Skeletal muscle tissue (tissue), 4 donors: Measurements from ENCODE around the gene GFER. TPM values are rescaled to one million over a fixed set of nuclear protein-coding genes. Genes with fewer than 3 reads are reported as not detected.
"Not testable (repeated sequence)": the region's sequence is repeated elsewhere in the genome, so short reads cannot be mapped to it uniquely, and the experiment has no call there.

Source experiments
- H3K27ac ChIP-seq: one replicate; pipeline ENCODE4 v1.7.0; 2013; ENCODE audit warnings: mild to moderate bottlenecking, low read depth, low read length, inconsistent platforms
- H3K27me3 ChIP-seq, 3 donors: one replicate each; pipeline ENCODE4 v1.7.0; 2013; ENCODE audit warnings: low read length in 3 of 3; ENCODE audit not compliant: control insufficient read depth in 3 of 3, insufficient read depth in 3 of 3
- H3K36me3 ChIP-seq, 3 donors: one replicate each; pipeline ENCODE4 v1.7.0; 2013; ENCODE audit warnings: low read length in 3 of 3; ENCODE audit not compliant: control insufficient read depth in 3 of 3, insufficient read depth in 3 of 3
- H3K4me1 ChIP-seq, 3 donors: one replicate each; pipeline ENCODE4 v1.7.0; 2013; ENCODE audit warnings: low read length in 3 of 3, mild to moderate bottlenecking in 3 of 3; ENCODE audit not compliant: control insufficient read depth in 3 of 3, insufficient read depth in 3 of 3
- H3K4me3 ChIP-seq, 3 donors: one replicate each; pipeline ENCODE4 v1.7.0; 2013; ENCODE audit warnings: low read length in 3 of 3
- H3K9ac ChIP-seq, 3 donors: one replicate each; pipeline ENCODE4 v1.7.0; 2013; ENCODE audit warnings: low read length in 3 of 3, mild to moderate bottlenecking in 3 of 3, moderate library complexity in 2 of 3, low read depth in 1 of 3
- H3K9me3 ChIP-seq, 3 donors: one replicate each; pipeline ENCODE4 v1.7.0; 2013; ENCODE audit warnings: low read length in 3 of 3; ENCODE audit not compliant: control insufficient read depth in 3 of 3
- total RNA-seq: library from RNA; depleted of rRNA; stranded (reverse); fragments of >200 nt; gene quantifications from one replicate; pipeline ENCODE4 v1.2.3, GENCODE V29; 2014
- donor health status: Osteomylitis.

Gene GFER
- total RNA-seq = 4.7 TPM

DNA sequence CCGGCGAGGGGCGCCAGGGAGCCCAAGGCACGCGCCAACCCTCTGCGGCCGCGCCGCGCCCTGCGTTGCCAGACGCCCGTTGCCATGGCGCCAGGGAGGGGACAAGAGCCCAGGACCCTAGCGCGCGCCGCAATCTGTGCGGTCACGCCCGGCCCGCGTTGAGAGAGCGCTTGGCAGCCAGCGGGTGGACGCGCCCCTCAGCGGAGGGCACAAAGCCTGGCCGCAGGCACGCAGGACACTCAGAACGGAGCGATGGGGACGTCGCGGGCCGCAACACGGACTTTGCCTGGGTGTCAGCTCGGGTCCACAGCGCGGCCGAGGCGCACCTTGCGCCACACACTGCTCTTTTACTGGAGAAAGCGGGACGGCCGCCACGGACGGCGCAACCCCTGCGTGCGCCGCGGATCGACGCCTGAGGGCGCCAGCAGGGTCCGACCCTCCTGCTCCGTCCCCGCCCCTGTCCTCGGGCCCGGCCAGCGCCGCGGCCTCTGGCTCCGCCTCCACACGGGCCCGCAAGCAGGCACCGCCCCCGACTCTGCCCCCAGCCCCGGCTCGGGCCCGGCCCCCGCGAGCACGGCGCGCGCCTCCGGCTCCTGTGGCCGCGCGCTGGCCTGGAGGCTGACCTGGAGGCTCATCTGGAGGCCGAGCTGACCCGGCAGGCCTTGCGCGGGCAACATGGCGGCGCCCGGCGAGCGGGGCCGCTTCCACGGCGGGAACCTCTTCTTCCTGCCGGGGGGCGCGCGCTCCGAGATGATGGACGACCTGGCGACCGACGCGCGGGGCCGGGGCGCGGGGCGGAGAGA, at the start of gene GFER:
TSS of gene GFER (plus strand) at position 650 of the 803 bp plus-strand sequence. CDS start at position 676, 26 bp downstream.
- H3K27me3 ChIP-seq = peaks cover 12 to 27% (median 21%) of the 10 kb centered on the region in 3 donors
- peak within 1 kb of the TSS; percentile 47 for H3K27ac ChIP-seq
- H3K9me3 ChIP-seq = no peaks in the 10 kb centered on the region
- peaks cover 17 to 20% (median 18%) of the 10 kb centered on the region in 3 donors for H3K36me3 ChIP-seq
- H3K9ac ChIP-seq = peak within 1 kb of the TSS; percentile 43 to 82 (median 70)
- H3K4me3 ChIP-seq = peak within 1 kb of the TSS; percentile 60 to 81 (median 81)
- H3K4me1 ChIP-seq = peaks cover 29 to 50% (median 37%) of the 10 kb centered on the region in 3 donors

DNA sequence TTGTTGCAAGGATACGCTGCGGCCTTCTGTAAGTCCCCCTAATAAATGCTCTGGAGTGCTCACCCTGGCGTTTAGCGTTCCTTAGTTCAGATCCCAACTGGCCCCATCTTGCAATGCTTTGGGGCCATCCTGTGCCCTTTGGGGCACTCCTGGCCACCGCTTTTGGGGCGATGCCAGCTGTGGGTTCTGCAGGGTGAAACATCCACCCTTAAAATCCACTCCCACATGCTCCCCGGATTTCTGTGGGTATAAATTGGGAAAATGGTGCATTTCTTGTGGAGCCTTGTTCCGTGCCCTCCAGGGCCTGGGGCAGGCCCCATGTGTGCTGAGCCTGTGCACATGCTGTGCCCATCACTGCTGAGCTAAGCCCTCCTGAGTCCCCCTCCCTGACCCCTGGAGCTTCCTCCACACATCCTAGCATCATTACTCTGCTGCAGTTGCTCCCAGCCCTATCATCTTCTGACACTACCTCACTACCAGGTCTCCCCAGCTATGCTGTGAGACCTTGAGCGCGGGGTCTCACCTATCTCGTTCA, 47.0 kb upstream of the GFER start:
- Histone ChIP-seq H3K4me3 (no peak overlapping the region), H3K27ac (no peak overlapping the region), H3K36me3 (peaks cover 29 to 34% (median 33%) of the 10 kb centered on the region in 3 donors), H3K27me3 (peaks cover 0 to 13% (median 9%) of the 10 kb centered on the region in 3 donors), H3K9ac (no peak overlapping the region), H3K9me3 (no peaks in the 10 kb centered on the region), H3K4me1 (peaks cover 18 to 47% (median 36%) of the 10 kb centered on the region in 3 donors)

DNA sequence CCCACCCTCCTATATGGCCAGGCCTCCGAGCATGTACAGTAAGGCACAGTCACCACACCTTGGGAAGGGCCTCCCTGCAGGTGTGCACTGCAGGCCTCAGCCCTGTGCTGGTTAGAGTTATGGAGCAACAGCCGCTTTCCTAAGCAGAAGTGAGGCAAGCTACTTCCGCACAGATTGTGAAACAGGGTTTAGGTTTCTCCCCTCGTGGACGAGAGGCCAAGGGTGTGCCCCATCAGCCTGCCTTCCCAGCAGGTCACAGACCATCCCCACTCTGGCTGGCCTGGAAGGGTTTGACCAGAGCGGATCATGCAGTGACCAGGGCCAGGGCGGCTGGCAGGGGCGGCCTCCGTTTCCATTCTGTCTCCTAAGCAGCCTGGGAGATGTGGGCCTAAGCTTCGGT, 45.7 kb upstream of the GFER start:
- Histone ChIP-seq H3K4me1 (peaks cover 26 to 50% (median 41%) of the 10 kb centered on the region in 3 donors), H3K9ac (no peak overlapping the region), H3K27me3 (peaks cover 0 to 4% (median under 1%) of the 10 kb centered on the region in 3 donors), H3K4me3 (no peak overlapping the region), H3K36me3 (peaks cover 29 to 36% (median 33%) of the 10 kb centered on the region in 3 donors), H3K27ac (no peak overlapping the region), H3K9me3 (no peaks in the 10 kb centered on the region)

DNA sequence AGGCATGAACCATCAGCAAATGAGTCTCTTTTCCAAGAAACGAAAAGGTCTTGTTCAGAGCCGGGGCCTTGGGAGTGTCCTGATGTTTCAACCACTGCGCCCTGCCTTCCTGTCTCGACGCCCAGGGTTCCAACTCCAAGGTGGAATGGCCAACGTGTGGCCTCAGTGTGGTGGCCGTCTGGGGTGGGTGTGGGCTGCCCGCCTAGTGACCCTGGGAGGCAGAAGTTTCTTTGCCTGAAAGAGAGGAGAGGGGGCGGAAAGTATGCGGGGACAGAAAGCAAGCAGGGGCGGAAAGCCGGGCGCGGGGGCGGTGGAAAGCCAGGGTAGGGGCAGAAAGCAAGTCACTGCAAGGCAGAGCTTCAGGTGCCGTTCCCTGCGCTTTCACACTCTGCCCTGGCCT, 45.1 kb upstream of the GFER start:
- Histone ChIP-seq H3K4me3 (no peak overlapping the region), H3K36me3 (peaks cover 29 to 36% (median 33%) of the 10 kb centered on the region in 3 donors), H3K9ac (no peak overlapping the region), H3K27ac (no peak overlapping the region), H3K4me1 (peaks cover 30 to 50% (median 37%) of the 10 kb centered on the region in 3 donors), H3K9me3 (no peaks in the 10 kb centered on the region), H3K27me3 (no peaks in the 10 kb centered on the region)

DNA sequence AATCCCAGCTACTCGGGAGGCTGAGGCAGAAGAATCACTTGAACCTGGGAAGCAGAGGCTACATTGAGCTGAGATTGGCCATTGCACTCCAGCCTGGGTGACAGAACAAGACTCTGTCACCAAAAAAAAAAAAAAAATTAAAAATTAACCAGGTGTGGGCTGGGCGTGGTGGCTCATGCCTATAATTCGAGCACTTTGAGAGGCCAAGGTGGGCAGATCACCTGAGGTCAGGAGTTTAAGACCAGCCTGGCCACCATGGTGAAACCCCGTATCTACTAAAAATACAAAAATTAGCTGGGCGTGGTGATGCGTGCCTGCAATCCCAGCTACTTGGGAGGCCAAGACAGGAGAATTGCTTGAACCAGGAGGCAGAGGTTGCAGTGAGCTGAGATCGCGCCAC, 44.2 kb upstream of the GFER start:
- not testable (repeated sequence) for H3K27me3 ChIP-seq, H3K9me3 ChIP-seq, H3K4me3 ChIP-seq, H3K27ac ChIP-seq, H3K9ac ChIP-seq
- peaks cover 39 to 58% (median 45%) of the 10 kb centered on the region in 3 donors for H3K4me1 ChIP-seq
- H3K36me3 ChIP-seq = peaks cover 29 to 37% (median 33%) of the 10 kb centered on the region in 3 donors

DNA sequence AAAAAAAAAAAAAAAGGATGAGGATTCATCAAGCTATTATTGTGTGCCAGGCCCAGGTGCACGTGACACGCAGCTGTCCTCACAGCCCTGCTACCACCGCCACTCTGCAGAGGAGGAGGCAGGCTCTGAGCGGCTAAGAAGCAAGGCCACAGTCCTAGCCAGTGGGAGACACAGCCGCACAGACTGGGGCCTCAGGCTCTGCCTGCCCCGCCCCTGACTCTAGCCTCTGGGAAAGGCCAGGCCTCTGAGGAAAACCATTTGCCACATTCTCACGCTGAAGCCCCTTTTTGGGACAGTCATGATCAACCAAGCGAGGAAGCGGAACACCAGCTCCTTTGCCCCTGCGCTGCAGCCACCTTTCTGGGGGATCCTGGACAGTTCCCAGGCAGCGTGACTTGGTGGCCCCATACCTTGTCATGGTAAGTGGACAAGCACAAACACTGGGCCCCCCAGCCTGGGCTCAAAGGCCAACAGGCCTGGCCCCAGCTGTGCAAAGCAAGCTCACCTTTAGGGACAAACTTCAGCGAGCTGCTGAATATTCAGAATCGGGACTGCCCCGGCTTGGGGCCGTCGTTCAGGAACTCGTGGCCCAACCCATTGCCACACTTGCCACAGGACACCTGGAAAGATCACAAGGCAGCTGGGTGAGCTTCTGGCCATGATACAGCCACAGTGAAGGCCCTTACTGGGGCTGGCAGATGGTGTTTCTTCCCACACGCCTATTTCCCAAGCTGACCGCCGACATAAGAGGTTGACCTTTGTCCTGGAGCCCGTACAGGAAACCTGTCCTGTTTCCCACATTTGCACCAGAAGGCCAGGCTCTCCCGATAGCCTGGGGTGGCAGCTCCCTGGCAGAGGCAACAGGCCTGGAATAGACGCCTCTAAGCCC, 43.5 kb upstream of the GFER start:
- Histone ChIP-seq H3K9me3 (no peaks in the 10 kb centered on the region), H3K27ac (peak overlapping the region; percentile 97), H3K36me3 (peaks cover 31 to 40% (median 33%) of the 10 kb centered on the region in 3 donors), H3K4me3 (peak overlapping the region in 2 of 3 donors; percentile 35 to 92), H3K9ac (peak overlapping the region; percentile 33 to 97 (median 45)), H3K27me3 (no peaks in the 10 kb centered on the region), H3K4me1 (peaks cover 44 to 65% (median 49%) of the 10 kb centered on the region in 3 donors)

DNA sequence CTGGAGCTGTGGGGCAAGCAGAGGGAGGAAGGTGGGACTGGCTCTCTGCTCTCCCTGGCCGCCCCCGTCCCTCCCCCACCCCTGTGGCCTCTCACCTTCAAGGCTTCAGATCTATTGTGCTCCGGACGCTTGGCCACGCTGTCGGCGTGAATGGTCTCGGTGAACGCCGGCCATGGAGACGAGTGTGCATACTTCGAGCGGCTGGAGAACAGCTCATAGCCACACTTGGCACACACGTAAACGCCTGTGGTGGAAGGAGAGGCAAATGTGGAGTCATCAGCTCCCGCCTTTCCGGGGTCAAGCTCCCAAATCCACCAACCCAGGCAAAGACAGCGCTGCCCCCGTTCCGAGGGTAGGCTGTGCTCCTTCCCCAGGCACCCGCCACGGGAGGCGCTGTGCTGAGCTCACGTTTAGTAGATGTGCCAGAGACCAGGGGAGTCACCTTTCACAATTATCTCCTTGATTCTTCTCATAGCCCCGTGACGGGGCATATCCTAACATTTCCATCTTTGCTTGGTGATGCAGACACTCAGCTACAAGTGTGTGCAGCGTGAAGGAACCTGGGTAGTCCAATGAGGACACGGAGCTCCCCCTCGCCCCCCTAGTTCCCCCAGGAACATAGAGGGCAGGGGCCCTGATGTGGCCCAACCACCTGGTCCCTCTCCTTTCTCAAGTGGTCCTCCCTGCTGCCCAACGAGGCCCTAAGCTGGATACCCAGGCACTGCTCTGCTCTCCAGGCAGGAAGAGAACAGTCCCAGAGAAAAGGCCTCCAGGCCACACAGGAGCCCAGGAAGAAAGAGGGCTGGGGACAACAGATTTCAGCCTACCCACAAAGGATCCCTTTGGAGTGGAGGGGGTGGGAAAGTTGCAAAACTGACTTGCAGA, 42.6 kb upstream of the GFER start:
- Histone ChIP-seq H3K27ac (peak overlapping the region; percentile 97), H3K9ac (peak overlapping the region; percentile 90 to 97 (median 96)), H3K9me3 (no peaks in the 10 kb centered on the region), H3K4me3 (peak overlapping the region; percentile 78 to 92 (median 87)), H3K36me3 (peaks cover 39 to 45% (median 40%) of the 10 kb centered on the region in 3 donors), H3K27me3 (no peaks in the 10 kb centered on the region), H3K4me1 (peaks cover 53 to 74% (median 56%) of the 10 kb centered on the region in 3 donors)

DNA sequence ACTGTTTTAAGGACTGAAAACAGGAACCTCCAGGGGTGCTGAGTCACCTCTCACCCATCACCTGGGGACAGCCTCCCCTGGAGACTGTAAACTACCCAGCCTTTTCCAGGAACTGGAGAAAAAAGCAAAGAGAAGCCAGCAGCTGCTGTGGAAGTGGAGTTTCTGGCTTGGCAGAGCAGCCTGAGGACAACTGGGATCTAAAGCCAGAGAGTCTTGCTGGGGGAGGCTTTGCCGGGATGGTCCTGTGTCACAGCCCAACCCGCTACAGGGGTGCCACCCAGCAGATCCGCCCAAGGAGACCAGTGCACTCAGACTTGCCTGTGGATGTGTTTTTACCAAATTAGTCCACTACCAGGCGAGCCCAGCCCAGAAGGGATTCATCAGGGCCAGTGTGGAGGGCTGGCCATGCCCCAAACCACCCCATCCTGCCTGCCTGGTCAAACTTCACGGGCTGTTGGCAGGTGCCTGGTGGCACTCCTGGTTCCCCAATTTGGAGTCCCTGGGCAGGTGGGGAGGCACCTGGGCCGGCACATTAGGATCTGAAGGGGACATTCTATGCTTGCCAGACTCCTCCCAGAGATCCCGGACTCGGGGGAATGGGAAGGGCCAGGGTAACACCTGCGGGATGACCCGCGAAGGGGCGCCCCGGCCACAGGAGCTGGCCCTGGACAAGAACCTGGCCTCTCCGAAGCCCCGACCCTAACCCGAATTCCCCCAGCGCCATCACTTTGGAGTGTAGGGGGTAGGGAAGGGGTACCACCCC, 41.8 kb upstream of the GFER start:
- peak overlapping the region; percentile 78 to 92 (median 87) for H3K4me3 ChIP-seq
- peak overlapping the region; percentile 97 for H3K27ac ChIP-seq
- H3K27me3 ChIP-seq = no peaks in the 10 kb centered on the region
- H3K36me3 ChIP-seq = peaks cover 39 to 40% (median 39%) of the 10 kb centered on the region in 3 donors
- H3K9ac ChIP-seq = peak overlapping the region; percentile 90 to 97 (median 96)
- no peaks in the 10 kb centered on the region for H3K9me3 ChIP-seq
- H3K4me1 ChIP-seq = peaks cover 59 to 82% (median 64%) of the 10 kb centered on the region in 3 donors
